Anterior cingulate cortex (tissue), 58 donors: ENCODE measurements around the gene ZNRF2.

Source experiments
- DNase-seq, 58 donors: peaks; one replicate each; lab custom pipeline; 2025; lab: John Stamatoyannopoulos, UW

The ZNRF2 gene

DNA sequence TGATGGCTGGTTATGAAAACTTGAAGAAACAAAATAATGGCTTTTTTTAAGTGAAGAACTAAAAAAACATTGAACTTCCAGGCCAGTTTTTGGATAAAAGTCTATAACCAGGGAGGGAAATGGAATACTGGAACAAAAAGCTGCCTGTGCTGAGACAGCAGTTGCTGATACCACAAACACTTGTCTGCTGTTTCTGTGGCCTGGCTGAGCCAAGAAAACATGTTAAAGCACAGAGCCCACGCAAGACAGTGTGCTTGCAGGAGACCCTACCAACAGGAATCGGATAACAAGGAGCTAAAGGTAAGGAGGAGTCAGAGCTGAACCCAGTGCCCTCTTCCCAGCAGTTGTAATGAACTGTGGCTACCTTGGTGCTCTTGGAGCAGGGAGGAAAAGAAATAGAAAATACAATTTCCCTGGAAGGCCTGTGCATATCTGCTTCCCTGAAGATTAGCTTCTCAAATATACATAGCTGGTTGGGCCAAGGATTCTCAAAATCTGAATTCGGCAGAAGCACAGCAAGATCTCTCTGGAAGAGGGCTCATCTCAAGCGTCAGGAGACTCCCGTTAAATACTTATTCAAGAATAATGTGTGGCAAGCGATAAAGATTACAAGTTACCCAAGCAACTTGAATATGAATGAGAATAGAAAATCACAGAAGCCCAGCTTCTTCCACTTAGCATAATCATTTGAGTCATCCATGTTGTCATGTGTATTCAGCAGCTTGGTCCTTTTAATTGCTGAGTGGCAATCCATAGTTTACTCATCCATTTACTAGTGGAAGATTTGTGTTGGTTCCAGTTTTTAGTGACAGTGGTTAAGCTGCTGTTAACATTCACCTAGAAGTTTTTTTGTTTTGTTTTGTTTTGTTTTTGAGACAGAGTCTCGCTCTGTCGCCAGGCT, 106.6 kb downstream of the ZNRF2 start:
- DNase-seq = no peak

GRCh38 chr7:30391806-30392205, 107.4 kb downstream of the ZNRF2 start:
- no peak for DNase-seq

GRCh38 chr7:30395676-30396075, 111.3 kb downstream of the ZNRF2 start:
- DNase-seq = no peak

DNA sequence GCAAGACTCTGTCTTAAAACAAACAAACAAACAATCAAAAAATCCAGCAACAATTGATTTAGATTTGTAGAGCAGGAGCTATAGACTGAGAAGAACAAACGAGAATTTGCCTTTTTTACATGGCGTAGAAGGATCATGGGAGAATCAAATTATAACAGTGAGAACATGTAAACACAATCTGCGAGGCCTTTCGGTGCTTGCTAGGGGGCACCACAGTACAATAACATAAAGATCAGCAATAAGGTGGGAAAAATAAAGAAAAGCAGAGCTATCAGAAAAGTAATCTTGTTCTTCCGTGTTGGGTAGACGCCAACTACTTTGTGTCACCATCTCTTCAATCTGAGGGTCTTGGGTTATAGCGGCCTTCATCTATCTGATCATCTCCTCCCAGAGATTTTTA, 112.0 kb downstream of the ZNRF2 start:
- no peak for DNase-seq

GRCh38 chr7:30403477-30403876, 119.1 kb downstream of the ZNRF2 start:
- no peak for DNase-seq

DNA sequence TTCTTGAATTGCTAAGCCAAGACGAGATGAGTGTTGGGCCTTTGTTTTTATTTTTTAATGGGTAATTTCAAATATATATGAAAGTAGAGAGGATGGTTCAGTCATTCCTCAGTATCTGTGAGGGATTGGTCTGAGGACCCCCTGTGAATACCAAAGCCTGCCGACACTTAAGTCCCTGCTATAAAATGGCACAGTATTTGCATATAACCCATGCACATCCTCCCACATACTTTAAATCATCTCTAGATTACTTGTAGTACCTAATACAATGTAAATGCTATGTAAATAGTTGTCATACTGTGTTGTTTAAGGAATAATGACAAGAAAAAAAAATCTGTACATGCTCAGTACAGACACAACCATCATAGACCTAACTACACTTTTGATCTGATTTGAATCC, 120.8 kb downstream of the ZNRF2 start:
- no peak for DNase-seq

DNA sequence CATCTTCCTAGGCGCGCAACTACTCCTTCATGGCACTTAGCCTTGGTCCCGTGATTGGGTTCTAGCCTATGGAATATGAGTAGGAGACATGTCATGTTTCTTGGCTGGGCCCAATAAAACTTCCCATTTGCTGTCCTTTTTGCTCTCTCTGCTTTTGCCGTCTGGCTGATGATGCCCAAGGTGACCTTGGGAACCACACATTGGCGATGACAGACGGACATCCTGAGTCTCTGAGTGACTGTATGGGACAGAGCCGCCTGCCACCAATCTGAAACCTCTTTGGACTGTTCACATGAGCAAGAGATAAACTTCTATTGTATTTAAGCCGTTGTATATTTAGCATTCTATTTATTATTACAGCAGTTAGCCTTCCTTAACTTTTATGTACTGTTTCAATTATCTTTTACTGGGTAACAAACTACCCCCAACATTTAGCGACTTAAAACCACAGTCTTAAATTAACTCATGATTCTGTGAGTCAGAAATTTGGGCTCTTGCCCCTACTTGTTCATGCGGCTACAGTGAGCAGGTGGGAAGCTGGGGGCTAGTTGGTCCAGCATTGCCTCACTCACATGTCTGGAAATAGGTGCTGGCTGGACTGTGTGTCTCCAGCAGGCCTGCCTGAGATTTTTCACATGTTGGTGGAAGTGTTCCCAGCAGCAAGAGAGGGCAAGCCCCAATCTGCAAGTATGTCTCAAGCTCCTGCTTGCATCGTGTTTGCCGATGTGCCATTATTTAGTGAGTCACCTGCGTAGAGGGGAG, 122.4 kb downstream of the ZNRF2 start:
- DNase-seq = no peak

GRCh38 chr7:30411173-30411572, 126.8 kb downstream of the ZNRF2 start:
- peak in 2 of 58 donors; percentile 6 to 55 for DNase-seq

DNA sequence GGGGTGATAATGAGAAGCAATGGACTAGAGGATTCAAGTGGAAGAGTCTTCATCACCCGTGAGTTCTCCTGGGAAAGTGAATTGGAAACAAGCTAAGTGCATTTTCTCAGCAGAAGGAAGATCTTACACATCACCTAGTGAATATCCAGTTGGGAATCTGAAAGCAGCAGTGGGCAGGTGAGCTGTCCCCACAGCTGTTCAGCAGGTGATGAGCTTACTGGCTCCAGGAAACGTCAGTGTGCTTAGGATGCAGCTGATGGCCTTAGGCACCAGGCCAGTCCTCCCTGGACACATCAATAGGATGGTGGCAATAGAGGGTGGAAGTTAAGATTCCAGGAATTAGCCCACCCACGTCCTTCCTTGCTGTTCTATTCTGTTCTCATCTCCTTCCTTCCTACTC, 127.5 kb downstream of the ZNRF2 start:
- DNase-seq = no peak

DNA sequence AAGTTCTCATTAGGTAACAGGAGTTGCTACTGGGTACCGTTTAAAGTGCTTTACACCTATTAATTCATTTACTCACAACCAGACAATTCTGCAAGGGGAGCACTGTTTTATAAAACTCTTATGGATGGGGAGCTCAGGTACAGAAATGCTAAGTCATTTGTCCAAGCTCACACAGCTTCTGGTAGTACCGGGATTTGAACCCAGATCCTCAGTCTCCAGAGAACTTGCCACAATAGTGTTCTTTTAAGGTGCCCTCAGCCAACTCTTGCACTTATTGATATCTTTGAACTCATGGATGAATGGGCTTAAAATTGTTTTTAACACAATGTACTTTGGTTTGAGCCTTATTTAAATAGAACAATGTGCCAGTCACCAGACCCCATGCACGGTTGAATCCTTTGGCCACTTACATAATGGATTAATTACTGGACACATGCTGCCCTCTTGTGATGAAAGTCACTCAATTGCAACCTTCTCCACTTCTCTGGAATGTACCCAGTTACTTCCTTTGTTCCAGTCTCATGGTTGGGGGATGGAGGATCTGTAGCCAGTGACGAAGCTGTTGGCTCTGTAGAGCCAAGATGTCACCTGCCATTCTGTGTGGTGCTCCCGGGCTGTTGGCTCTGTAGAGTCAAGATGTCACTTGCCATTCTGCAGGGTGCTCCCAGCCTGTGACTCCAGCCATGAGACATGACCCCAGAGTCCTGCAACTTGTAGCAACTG, 128.5 kb downstream of the ZNRF2 start:
- peak in 11 of 58 donors; percentile 2 to 78 (median 31) for DNase-seq

DNA sequence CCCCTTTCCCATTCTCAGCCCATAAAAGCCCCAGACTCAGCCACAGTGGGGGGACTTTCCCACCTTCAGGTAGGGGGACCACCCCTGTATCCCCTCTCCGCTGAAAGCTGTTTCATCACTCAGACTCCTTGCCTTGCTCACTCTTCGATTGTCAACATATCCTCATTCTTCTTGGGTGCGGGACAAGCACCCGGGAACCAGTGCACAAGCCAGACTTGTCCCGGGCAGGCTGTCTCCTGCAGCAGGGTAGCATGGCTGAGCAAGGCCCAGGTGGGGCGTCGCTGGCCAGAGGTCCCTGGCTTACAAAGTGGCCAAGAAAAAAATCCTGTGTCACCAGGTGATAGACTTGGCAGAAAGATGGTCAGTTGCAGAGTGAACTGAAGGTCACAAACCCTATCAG, 129.5 kb downstream of the ZNRF2 start:
- no peak for DNase-seq
